ENCODE measurements around the gene P2RX1.
"Not testable (repeated sequence)": the region's sequence is repeated elsewhere in the genome, so short reads cannot be mapped to it uniquely, and the experiment has no call there.

The P2RX1 gene

DNA sequence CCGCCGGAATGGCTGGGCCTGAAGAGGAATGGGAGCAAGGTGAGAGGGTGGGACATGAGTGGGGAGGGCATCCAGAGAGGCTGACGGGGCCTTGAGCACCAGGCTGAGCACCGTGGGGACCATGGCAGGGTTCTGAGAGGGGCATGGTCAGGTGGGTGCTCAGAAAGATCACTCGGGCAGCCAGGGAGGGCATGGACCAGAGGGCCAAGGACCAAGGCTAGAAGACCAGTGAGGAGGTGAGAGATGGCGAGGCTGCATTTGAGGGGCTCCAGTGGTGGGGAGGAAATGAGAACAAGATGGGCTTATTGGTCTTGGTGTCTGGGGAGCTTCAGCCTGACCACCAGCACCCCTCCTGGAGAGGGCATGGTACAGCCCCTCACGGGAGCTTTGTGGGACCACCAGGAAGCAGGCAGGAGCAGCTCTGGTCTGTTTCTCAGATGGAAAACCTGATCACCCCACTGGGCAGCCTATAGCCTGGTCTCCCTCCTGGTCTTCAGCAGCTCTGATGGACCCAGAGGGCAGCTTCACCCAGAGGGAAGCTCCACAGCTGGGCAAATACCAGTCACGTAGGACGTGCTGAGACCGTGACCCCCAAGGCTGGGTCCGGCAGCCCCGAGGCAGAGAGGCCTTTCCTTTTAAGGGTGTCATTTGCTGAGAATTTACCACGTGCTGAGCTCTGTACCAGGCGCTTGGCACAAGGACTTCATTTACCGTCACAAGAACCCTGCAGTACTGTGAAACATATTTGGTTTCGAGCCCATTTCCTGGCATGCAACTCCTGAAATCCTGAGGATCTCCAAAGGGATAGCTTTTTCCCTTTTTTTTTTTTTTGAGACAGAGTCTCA, 58.8 kb downstream of the P2RX1 start:
- no peak for DNase-seq (ENCODE audit: low read depth in 2 of 2)

DNA sequence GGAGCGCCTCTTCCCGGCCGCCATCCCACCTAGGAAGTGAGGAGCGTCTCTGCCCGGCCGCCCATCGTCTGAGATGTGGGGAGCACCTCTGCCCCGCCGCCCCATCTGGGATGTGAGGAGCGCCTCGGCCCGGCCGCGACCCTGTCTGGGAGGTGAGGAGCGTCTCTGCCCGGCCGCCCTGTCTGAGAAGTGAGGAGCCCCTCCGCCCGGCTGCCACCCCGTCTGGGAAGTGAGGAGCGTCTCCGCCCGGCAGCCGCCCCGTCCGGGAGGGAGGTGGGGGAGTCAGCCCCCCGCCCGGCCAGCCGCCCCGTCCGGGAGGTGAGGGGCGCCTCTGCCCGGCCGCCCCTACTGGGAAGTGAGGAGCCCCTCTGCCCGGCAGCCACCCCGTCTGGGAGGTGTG, 62.1 kb downstream of the P2RX1 start:
- not testable (repeated sequence) for DNase-seq (ENCODE audit: low read depth in 2 of 2)

DNA sequence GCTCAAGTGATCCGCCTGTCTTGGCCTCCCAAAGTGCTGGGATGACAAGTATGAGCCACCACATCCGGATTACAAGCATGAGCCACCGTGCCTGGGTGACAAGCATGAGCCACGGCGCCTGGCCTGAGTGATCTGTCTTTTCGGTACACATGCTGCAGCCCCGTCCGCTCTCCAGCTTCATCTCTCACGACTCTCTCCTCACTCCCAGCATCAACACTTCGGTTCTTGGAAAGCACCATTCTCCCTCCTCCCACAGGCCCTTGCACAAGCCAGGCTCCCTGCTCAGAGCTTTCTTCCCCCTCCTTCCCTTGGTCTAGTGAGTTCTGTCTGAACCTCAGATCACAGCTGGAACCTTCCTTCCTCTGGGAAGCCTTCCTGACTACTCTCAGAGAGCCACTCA, 63.7 kb downstream of the P2RX1 start:
- DNase-seq (ENCODE audit: low read depth in 2 of 2): no peak

DNA sequence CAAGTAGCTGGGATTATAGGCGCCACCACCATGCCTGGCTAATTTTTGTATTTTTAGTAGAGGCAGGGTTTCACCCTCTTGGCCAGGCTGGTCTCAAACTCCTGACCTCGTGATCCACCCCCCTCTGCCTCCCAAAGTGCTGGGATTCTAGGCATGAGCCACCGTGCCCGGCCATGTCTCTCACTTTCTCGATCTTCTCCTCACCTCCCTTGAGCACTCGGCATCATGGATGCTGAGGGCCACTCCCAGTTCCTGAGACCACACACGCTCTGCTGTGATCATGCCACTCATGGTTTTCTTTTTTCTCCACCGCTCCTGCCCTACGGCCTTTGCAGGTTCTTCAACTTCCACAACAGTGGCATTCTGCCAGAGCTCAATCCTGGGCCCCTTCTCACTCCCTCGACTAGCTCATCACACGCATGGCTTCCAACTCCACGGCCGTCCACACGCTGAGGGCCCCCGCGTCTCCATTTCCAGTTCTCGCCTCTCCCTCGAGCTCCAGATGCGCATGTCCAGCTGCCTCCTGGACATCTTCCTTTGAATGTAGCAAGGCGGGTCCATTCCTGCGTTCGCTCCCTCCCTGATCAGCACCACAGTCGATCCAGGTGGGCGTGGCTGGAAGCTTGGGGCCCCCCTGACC, 64.7 kb downstream of the P2RX1 start:
- DNase-seq (ENCODE audit: low read depth in 2 of 2): no peak

DNA sequence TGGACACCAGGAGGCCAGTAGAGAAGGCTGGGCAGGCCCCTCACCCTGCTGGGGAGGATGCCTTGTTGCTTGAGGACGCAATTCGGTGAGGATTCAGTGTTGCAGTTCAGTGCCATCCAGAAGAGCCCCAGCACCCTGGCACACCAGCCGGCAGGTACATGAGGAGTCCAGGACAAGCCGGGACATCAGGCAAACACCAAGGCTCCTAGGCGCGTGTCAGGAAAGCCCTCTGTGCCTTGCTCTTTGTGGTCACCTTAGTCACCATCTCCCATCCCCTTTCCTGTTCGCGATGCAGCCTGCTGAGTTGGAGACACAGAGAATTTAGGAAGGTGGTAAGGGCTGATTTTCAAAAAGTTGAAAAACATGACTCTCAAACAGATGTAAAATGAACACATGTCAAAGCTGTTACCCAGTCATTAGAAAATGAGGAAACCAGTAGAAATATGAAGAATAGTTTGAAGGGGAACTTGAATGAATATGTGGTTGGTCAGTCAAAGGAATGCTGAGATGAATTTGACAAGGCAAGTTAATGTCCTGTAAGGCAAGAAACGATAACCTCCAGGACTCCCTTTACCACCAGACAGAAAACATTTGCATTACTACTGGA, 67.9 kb downstream of the P2RX1 start:
- DNase-seq (ENCODE audit: low read depth in 2 of 2): no peak

DNA sequence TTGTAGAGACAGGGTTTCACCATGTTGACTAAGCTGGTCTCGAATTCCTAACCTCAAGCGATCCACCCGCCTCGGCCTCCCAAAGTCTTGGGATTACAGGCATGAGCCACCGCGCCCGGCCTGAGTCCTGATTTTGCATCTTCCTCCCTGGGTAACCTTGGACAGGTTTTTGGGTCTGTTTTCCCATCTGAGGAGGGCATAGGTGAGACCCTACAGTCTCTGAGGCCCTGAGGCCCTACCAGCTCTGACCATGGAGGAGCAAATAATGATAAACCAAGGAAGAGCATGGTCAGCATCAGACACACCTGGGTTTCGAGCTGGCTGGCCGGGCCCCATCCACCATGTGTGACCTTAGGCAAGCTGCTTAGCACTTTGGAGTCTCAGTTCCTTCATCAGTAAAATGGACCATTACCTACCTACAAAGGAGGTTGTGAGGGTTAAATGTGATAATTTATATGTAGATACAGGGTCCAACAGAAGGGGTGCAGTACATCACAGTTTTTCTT, 69.0 kb downstream of the P2RX1 start:
- DNase-seq (ENCODE audit: low read depth in 2 of 2): no peak
